OCI-LY7 (cell line): ENCODE measurements around the gene HAX1.
"Not testable (repeated sequence)": the region's sequence is repeated elsewhere in the genome, so short reads cannot be mapped to it uniquely, and the experiment has no call there.

ENCODE experiments used
- CTCF ChIP-seq: fragments of 200-600 bp; sonication (generic); conservative IDR thresholded peaks from 2 replicates; pipeline ENCODE4 v1.5.1; 2014; ENCODE audit warnings: mild to moderate bottlenecking, antibody characterized with exemption, low read length, moderate library complexity, mixed read lengths
- EZH2phosphoT487 ChIP-seq: fragments of 200-600 bp; sonication (generic); IDR thresholded peaks from 2 replicates; pipeline ENCODE4 v1.6.1; 2018; ENCODE audit warnings: low read depth, borderline replicate concordance, mild to moderate bottlenecking, mixed run types, antibody characterized with exemption, low read length, moderate library complexity, mixed read lengths

- TF ChIP-seq EZH2phosphoT487, CTCF: not testable (repeated sequence)
Measured at GRCh38 chr1:154233127-154233526, 39.3 kb upstream of the HAX1 start.
